Prostate gland (tissue), 2 donors: ENCODE data around the gene PRKRIP1. TPM values are rescaled to one million over a fixed set of nuclear protein-coding genes. Genes with fewer than 3 reads are reported as not detected.

Source experiments
- DNase-seq: peaks from one replicate; pipeline ENCODE4 v3.0.0-alpha.2; 2019; ENCODE audit warnings: low spot score
- H3K27ac ChIP-seq, 2 donors: fragments of 200-600 bp; sonication (generic); 2 replicates each; pipeline ENCODE4 v1.5.1; 2017 to 2019
- H3K27me3 ChIP-seq: fragments of 200-600 bp; sonication (generic); replicated peaks from 2 replicates; pipeline ENCODE4 v1.5.1; 2019; ENCODE audit not compliant: insufficient read depth
- H3K36me3 ChIP-seq, 2 donors: fragments of 200-600 bp; sonication (generic); 1 replicate in 1 of 2; 2 replicates in 1 of 2; pipeline versions ENCODE4 v1.5.1 to v1.8.1; 2017 to 2019
- H3K4me1 ChIP-seq: fragments of 200-600 bp; sonication (generic); replicated peaks from 2 replicates; pipeline ENCODE4 v1.5.1; 2019
- H3K4me3 ChIP-seq, 2 donors: fragments of 200-600 bp; sonication (generic); 2 replicates each; pipeline ENCODE4 v1.5.1; 2017 to 2019
- H3K9me3 ChIP-seq: fragments of 200-600 bp; sonication (generic); 2 replicates; pipeline ENCODE4 v1.5.1; 2017
- CTCF ChIP-seq, 4 experiments: fragments of 200-600 bp in 2 of 4; fragments of 450-650 bp in 2 of 4; sonication (generic) in 2 of 4; IDR thresholded peaks; 1 replicate in 3 of 4; 2 replicates in 1 of 4; pipeline ENCODE4 v1.5.1; 2016 to 2019; ENCODE audit warnings: antibody characterized with exemption in 4 of 4, mild to moderate bottlenecking in 2 of 4, moderate library complexity in 2 of 4
- POLR2A ChIP-seq: fragments of 450-650 bp; IDR thresholded peaks from one replicate; pipeline ENCODE4 v1.6.1; 2016; ENCODE audit warnings: antibody characterized with exemption, mild to moderate bottlenecking
- POLR2AphosphoS5 ChIP-seq: sonication (generic); formaldehyde crosslinking; IDR thresholded peaks from one replicate; pipeline ENCODE4 v1.6.1; 2017; ENCODE audit warnings: antibody characterized with exemption
- WGBS: methylation state at CpG from one replicate; pipeline ENCODE4 v1.1.5; 2018; 5-methylcytosine and 5-hydroxymethylcytosine counted together
- intact Hi-C: fragments of 100-400 bp; cut with DNase I; formaldehyde crosslinking; loops from one replicate; pipeline ENCODE4 v1.14.2; 2022
- total RNA-seq, 2 donors: library from RNA; depleted of rRNA; stranded (reverse); fragments of >200 nt; gene quantifications; one replicate each; pipeline ENCODE4 v1.1.0, GENCODE V29; 2016

The PRKRIP1 gene
- total RNA-seq, 2 donors from 2014 or later, result 31.6 to 50.1 TPM

- no peaks in the 10 kb centered on the region for H3K9me3 ChIP-seq
- peaks cover under 1 to 5% of the 10 kb centered on the region in 2 donors for H3K36me3 ChIP-seq
- intact Hi-C loops, result no loop called here
- DNase-seq, result no peak
- no peak overlapping the region for H3K4me3 ChIP-seq
- H3K4me1 ChIP-seq, result peaks cover 8% of the 10 kb centered on the region
- WGBS, result 89% methylated on average over 4 of the region's 4 CpGs
- no peaks in the 10 kb centered on the region for H3K27me3 ChIP-seq
- H3K27ac ChIP-seq, result no peak overlapping the region
- TF ChIP-seq POLR2A (no peak), CTCF (IDR thresholded peaks at IDR 0.05) (no peak), POLR2AphosphoS5 (no peak)
Observed at GRCh38 chr7:102413611-102414010, 17.4 kb downstream of the PRKRIP1 start.

GRCh38 chr7:102415685-102416225 lies 19.6 kb downstream of the PRKRIP1 start:
- intact Hi-C loops, result no loop called here
- 53% methylated on average over 12 of the region's 12 CpGs for WGBS
- no peaks in the 10 kb centered on the region for H3K36me3 ChIP-seq
- H3K27me3 ChIP-seq, result no peaks in the 10 kb centered on the region
- no peak for DNase-seq
- H3K4me1 ChIP-seq, result peaks cover 8% of the 10 kb centered on the region
- H3K9me3 ChIP-seq, result no peaks in the 10 kb centered on the region
- H3K27ac ChIP-seq, result peak overlapping the region in 1 of 2 donors; percentile 10
- no peak overlapping the region for H3K4me3 ChIP-seq
- TF ChIP-seq CTCF (IDR thresholded peaks at IDR 0.05) (no peak), POLR2A (no peak), POLR2AphosphoS5 (no peak)

GRCh38 chr7:102416406-102416805 lies 20.2 kb downstream of the PRKRIP1 start:
- 87% methylated on average over 6 of the region's 6 CpGs for WGBS
- no peaks in the 10 kb centered on the region for H3K36me3 ChIP-seq
- TF ChIP-seq POLR2AphosphoS5 (no peak), CTCF (IDR thresholded peaks at IDR 0.05) (no peak), POLR2A (no peak)
- H3K4me1 ChIP-seq, result peaks cover 8% of the 10 kb centered on the region
- intact Hi-C loops, result no loop called here
- no peak for DNase-seq
- H3K27ac ChIP-seq, result no peak overlapping the region
- H3K27me3 ChIP-seq, result no peaks in the 10 kb centered on the region
- H3K9me3 ChIP-seq, result no peaks in the 10 kb centered on the region
- no peak overlapping the region for H3K4me3 ChIP-seq

- intact Hi-C loops, result no loop called here
Observed at GRCh38 chr7:102417105-102417504, 20.9 kb downstream of the PRKRIP1 start.

More at GRCh38 chr7:102417105-102417504, 20.9 kb downstream of the PRKRIP1 start:
- Histone ChIP-seq H3K36me3 (no peaks in the 10 kb centered on the region), H3K9me3 (no peaks in the 10 kb centered on the region), H3K4me3 (no peak overlapping the region), H3K27me3 (no peaks in the 10 kb centered on the region), H3K4me1 (peaks cover 7% of the 10 kb centered on the region), H3K27ac (no peak overlapping the region)
- no peak for TF ChIP-seq CTCF (IDR thresholded peaks at IDR 0.05)
- WGBS, result 72% methylated on average over 3 of the region's 3 CpGs
- DNase-seq, result no peak
